CD4-positive, CD25-positive, alpha-beta regulatory T cell (primary cell): Measurements from ENCODE around the gene GOT1. TPM values are rescaled to one million over a fixed set of nuclear protein-coding genes. Genes with fewer than 3 reads are reported as not detected.
A peak's percentile ranks its signal among the peaks of the same experiment; 100 is the strongest.

Experiments used
- ATAC-seq, 2 donors: fragments of 150-1000 bp; cut with Tn5 transposase; one replicate each; pipeline ENCODE4 v1.10.0; 2021; ENCODE audit warnings: low read depth in 2 of 2, moderate number of reproducible peaks in 2 of 2, moderate library complexity in 1 of 2
- DNase-seq, 3 donors: peaks; one replicate each; pipeline versions ENCODE4 v3.0.0 to v3.0.0-alpha.2; 2012 to 2022; ENCODE audit warnings: mixed read lengths in 1 of 3
- H3K27ac ChIP-seq: one replicate; pipeline ENCODE4 v1.7.0; 2013; ENCODE audit warnings: mild to moderate bottlenecking, low read length; ENCODE audit not compliant: insufficient read depth, poor library complexity, severe bottlenecking
- H3K27me3 ChIP-seq: one replicate; pipeline ENCODE4 v1.7.0; 2013; ENCODE audit warnings: low read length; ENCODE audit not compliant: control insufficient read depth, insufficient read depth
- H3K36me3 ChIP-seq: one replicate; pipeline ENCODE4 v1.7.0; 2013; ENCODE audit warnings: mild to moderate bottlenecking, low read length, moderate library complexity; ENCODE audit not compliant: control insufficient read depth, insufficient read depth
- H3K4me1 ChIP-seq: 2 replicates; pipeline ENCODE4 v1.7.0; 2013; ENCODE audit warnings: mild to moderate bottlenecking, low read length; ENCODE audit not compliant: insufficient read depth, control insufficient read depth, poor library complexity, severe bottlenecking
- H3K4me3 ChIP-seq: one replicate; pipeline ENCODE4 v1.7.0; 2013; ENCODE audit warnings: low read depth, mild to moderate bottlenecking, low read length, moderate library complexity
- H3K9me3 ChIP-seq, 2 experiments: 1 replicate in 1 of 2; 2 replicates in 1 of 2; pipeline ENCODE4 v1.7.0; 2013; ENCODE audit warnings: low read length in 2 of 2, mild to moderate bottlenecking in 1 of 2, moderate library complexity in 1 of 2; ENCODE audit not compliant: control insufficient read depth in 2 of 2
- H3K27ac Mint-ChIP-seq, 3 donors: one replicate each; pipeline ENCODE4 v1.8.0; 2020 to 2022; ENCODE audit warnings: mild to moderate bottlenecking in 3 of 3, mixed read lengths in 3 of 3, moderate library complexity in 2 of 3
- H3K27me3 Mint-ChIP-seq: one replicate; pipeline ENCODE4 v1.8.0; 2022; ENCODE audit warnings: mild to moderate bottlenecking, mixed read lengths
- H3K36me3 Mint-ChIP-seq: one replicate; pipeline ENCODE4 v1.8.0; 2020; ENCODE audit warnings: mixed read lengths
- H3K4me1 Mint-ChIP-seq, 4 donors: one replicate each; pipeline ENCODE4 v1.8.0; 2020 to 2022; ENCODE audit warnings: mixed read lengths in 4 of 4, mild to moderate bottlenecking in 1 of 4
- H3K4me3 Mint-ChIP-seq, 4 donors: one replicate each; pipeline ENCODE4 v1.8.0; 2020 to 2022; ENCODE audit warnings: mild to moderate bottlenecking in 4 of 4, mixed read lengths in 4 of 4, moderate library complexity in 3 of 4
- H3K9me3 Mint-ChIP-seq, 7 donors: one replicate each; pipeline ENCODE4 v1.8.0; 2020 to 2022; ENCODE audit warnings: mixed read lengths in 7 of 7, mild to moderate bottlenecking in 3 of 7, moderate library complexity in 2 of 7
- polyA plus RNA-seq, 4 donors: library from polyadenylated mRNA; unstranded; fragments of 300-500 nt; fragmentation: Illumina TruSeq; gene quantifications; one replicate each; pipeline ENCODE4 v1.2.3, GENCODE V29; 2021
- total RNA-seq: library from RNA; stranded (reverse); gene quantifications from one replicate; pipeline ENCODE4 v1.2.3, GENCODE V29; 2022

Gene GOT1
- total and polyA plus RNA-seq, 5 donors from 2014 or later = 8.4 to 27.5 (median 19.6) TPM

DNA sequence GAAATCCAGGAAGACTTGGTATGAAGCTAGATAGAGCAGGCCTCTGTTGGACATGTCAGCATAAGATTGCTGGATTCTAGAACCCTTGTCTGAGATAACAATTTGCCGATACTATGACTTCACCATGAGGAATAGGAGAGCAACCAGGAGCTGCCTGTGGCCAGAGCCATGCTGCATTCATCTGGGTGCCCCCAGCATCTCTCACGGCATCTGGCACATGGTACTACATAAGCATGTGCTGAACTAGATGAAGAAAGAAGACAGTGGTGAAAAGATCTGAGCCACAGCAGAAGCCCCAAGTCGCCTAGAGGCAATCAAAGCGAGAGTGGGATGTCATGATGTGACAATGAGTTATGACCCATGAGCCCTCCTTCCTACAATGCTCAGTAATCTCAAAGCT is 19.5 kb downstream of the GOT1 start:
- Histone ChIP-seq H3K27ac (no peak overlapping the region), H3K4me3 (no peak overlapping the region), H3K4me1 (no peaks in the 10 kb centered on the region), H3K36me3 (peaks cover 9% of the 10 kb centered on the region), H3K9me3 (no peaks in the 10 kb centered on the region), H3K27me3 (no peaks in the 10 kb centered on the region)
- Mint-ChIP-seq H3K36me3 (peaks cover 43% of the 10 kb centered on the region), H3K9me3 (no peaks in the 10 kb centered on the region), H3K4me1 (peaks cover 0 to 10% (median 2%) of the 10 kb centered on the region in 4 donors), H3K4me3 (no peak overlapping the region), H3K27me3 (no peaks in the 10 kb centered on the region), H3K27ac (no peak overlapping the region)
- ATAC-seq = no peak
- no peak for DNase-seq

DNA sequence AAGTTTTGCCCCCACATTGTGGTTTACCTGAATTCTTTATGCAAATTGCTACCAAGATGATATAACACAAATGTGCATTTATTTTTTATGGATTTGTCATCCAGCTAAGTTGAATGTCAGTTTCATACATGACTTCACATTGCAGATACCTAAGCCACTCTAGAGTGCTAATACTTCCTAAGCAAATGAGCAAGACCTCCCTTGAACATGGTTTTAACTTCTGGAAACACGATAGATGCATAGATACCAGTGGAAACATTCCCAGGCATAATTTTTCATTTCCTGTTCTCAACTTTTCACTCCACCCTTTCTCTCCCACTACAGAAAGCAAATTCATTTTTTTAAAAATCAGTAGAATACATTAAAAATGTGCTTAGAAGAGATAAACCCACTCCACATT is 20.3 kb downstream of the GOT1 start:
- Mint-ChIP-seq H3K36me3 (peaks cover 50% of the 10 kb centered on the region), H3K27ac (no peak overlapping the region), H3K4me1 (peaks cover 0 to 10% (median 2%) of the 10 kb centered on the region in 4 donors), H3K4me3 (no peak overlapping the region), H3K27me3 (no peaks in the 10 kb centered on the region), H3K9me3 (no peaks in the 10 kb centered on the region)
- Histone ChIP-seq H3K36me3 (peaks cover 14% of the 10 kb centered on the region), H3K9me3 (no peaks in the 10 kb centered on the region), H3K4me1 (no peaks in the 10 kb centered on the region), H3K27ac (no peak overlapping the region), H3K27me3 (no peaks in the 10 kb centered on the region), H3K4me3 (no peak overlapping the region)
- ATAC-seq = no peak
- no peak for DNase-seq

DNA sequence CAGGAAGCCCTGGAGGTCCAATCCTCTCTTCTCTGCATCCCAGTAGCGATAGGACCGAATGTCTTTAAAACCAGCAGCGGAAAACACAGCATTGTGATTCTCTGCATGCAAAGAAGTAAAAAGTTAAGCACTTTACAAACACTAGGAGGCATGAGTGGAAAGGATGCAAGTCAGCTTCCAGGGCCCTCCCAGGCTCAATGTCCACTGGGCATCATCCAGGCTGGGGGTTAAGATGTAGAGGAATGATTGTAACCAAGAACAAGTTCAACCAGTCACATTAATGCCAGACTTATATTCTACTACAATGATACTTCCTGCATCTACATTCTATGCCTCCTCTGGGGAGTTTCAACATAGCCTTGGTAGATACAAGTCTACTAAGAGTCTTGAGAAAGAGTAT is 24.3 kb downstream of the GOT1 start:
- H3K27ac ChIP-seq = no peak overlapping the region
- Mint-ChIP-seq H3K36me3 (peaks cover 46% of the 10 kb centered on the region), H3K9me3 (no peaks in the 10 kb centered on the region), H3K27me3 (no peaks in the 10 kb centered on the region), H3K4me1 (peaks cover 0 to 3% (median 1%) of the 10 kb centered on the region in 4 donors), H3K4me3 (no peak overlapping the region), H3K27ac (no peak overlapping the region)
- H3K27me3 ChIP-seq = no peaks in the 10 kb centered on the region
- H3K4me3 ChIP-seq = no peak overlapping the region
- H3K4me1 ChIP-seq = no peaks in the 10 kb centered on the region
- no peaks in the 10 kb centered on the region for H3K9me3 ChIP-seq
- DNase-seq (no peak), ATAC-seq (no peak)
- H3K36me3 ChIP-seq = peaks cover 41% of the 10 kb centered on the region

DNA sequence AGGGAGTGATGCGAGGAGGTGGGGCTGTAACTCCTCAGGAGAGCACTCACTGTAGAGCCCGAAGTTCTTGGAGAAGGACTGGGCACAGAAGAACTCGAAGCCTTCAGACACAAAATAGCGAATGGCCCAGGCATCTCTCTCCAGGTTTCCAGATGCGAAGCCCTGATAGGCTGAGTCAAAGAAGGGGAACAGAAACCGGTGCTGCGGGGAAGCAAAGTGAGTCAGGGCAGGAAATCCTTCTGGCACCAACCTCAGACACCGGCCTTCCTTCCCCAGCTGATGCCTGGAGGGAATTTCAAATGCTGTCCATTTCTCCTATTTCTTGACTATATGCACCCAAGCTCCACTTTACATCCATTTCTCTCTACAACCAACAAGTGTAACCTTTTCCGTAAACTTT is 26.8 kb downstream of the GOT1 start:
- Histone ChIP-seq H3K27ac (no peak overlapping the region), H3K27me3 (no peaks in the 10 kb centered on the region), H3K36me3 (peaks cover 53% of the 10 kb centered on the region), H3K9me3 (no peaks in the 10 kb centered on the region), H3K4me1 (no peaks in the 10 kb centered on the region), H3K4me3 (no peak overlapping the region)
- peaks cover 50% of the 10 kb centered on the region for H3K36me3 Mint-ChIP-seq
- no peak overlapping the region for H3K27ac Mint-ChIP-seq
- DNase-seq = no peak
- H3K4me1 Mint-ChIP-seq = no peaks in the 10 kb centered on the region
- ATAC-seq = no peak
- no peak overlapping the region for H3K4me3 Mint-ChIP-seq
- no peaks in the 10 kb centered on the region for H3K27me3 Mint-ChIP-seq
- no peaks in the 10 kb centered on the region for H3K9me3 Mint-ChIP-seq

DNA sequence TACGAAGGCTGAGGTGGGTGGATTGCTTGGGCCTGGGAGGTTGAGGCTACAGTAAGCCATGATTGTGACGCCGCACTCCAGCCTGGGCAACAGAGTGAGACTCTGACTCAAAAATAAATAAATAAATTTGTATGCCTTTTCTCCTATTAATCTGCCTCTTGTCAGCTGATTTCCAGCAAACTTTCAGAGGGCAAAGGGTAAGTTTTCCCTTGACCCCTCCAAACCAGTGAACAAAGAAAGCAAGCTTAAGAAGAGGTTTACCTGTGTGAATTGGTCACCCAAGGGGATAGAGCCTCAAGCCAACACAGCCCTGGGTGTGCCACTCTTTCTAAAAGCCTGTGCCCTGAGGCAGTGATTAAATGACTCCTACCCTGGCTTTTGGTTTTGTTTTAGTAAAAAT is 30.8 kb downstream of the GOT1 start:
- Histone ChIP-seq H3K36me3 (peaks cover 54% of the 10 kb centered on the region), H3K27me3 (no peaks in the 10 kb centered on the region), H3K4me3 (no peak overlapping the region), H3K9me3 (no peaks in the 10 kb centered on the region), H3K4me1 (no peaks in the 10 kb centered on the region), H3K27ac (no peak overlapping the region)
- ATAC-seq (no peak), DNase-seq (no peak)
- no peak overlapping the region for H3K4me3 Mint-ChIP-seq
- no peak overlapping the region for H3K27ac Mint-ChIP-seq
- H3K27me3 Mint-ChIP-seq = no peaks in the 10 kb centered on the region
- peaks cover 24% of the 10 kb centered on the region for H3K36me3 Mint-ChIP-seq
- H3K9me3 Mint-ChIP-seq = no peaks in the 10 kb centered on the region
- peaks cover 0 to 5% (median 2%) of the 10 kb centered on the region in 4 donors for H3K4me1 Mint-ChIP-seq

- Mint-ChIP-seq H3K36me3 (peaks cover 15% of the 10 kb centered on the region), H3K4me3 (no peak overlapping the region), H3K9me3 (no peaks in the 10 kb centered on the region), H3K27ac (no peak overlapping the region), H3K27me3 (no peaks in the 10 kb centered on the region), H3K4me1 (peaks cover 0 to 10% (median 3%) of the 10 kb centered on the region in 4 donors)
- no peak for DNase-seq
- no peaks in the 10 kb centered on the region for H3K9me3 ChIP-seq
- ATAC-seq = no peak
- H3K4me1 ChIP-seq = no peaks in the 10 kb centered on the region
- no peak overlapping the region for H3K4me3 ChIP-seq
- H3K27ac ChIP-seq = no peak overlapping the region
- peaks cover 33% of the 10 kb centered on the region for H3K36me3 ChIP-seq
- H3K27me3 ChIP-seq = no peaks in the 10 kb centered on the region
These were observed 34.0 kb downstream of the GOT1 start for GRCh38 chr10:99396471-99396870.

GRCh38 chr10:99395750-99396445 is 34.5 kb downstream of the GOT1 start:
- Histone ChIP-seq H3K27ac (no peak overlapping the region), H3K4me3 (no peak overlapping the region), H3K36me3 (peaks cover 29% of the 10 kb centered on the region), H3K9me3 (no peaks in the 10 kb centered on the region), H3K27me3 (no peaks in the 10 kb centered on the region), H3K4me1 (no peaks in the 10 kb centered on the region)
- no peak for ATAC-seq
- peaks cover 0 to 10% (median 3%) of the 10 kb centered on the region in 4 donors for H3K4me1 Mint-ChIP-seq
- peaks cover 11% of the 10 kb centered on the region for H3K36me3 Mint-ChIP-seq
- no peak for DNase-seq
- H3K27me3 Mint-ChIP-seq = no peaks in the 10 kb centered on the region
- peak overlapping the region in 1 of 3 donors; percentile 63 for H3K27ac Mint-ChIP-seq
- no peaks in the 10 kb centered on the region for H3K9me3 Mint-ChIP-seq
- H3K4me3 Mint-ChIP-seq = no peak overlapping the region

DNA sequence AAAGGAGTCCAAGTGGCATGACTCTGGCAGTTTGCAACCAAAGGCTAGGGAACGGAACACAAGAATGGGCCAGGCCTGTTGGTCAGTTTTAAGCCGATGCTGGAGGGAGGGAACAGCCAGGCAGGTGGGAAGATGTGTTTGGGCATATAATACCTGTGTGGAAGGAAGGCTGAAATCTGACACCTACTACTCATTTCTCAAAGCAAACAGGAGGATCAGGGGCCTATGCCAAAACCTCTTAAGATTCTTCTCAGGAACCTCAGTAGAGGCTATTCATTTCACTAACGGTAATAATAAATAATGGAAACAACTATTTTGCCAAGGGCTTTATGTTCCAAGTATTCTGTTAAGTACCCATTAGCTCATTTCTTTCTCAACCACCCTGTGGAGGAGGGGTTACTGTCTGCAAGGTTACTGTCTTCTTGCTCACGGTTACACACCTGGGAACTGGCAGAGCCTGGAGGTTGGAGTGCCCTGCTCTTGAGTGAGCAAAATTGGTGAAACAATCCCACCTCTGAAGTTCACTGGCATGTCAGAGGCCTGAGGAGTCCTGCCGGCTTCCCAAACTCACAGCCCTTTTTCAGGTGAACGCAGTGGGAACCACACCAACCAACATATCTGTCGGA is 35.5 kb downstream of the GOT1 start:
- peaks cover 11% of the 10 kb centered on the region for H3K36me3 Mint-ChIP-seq
- peak overlapping the region in 2 of 3 donors; percentile 55 to 63 for H3K27ac Mint-ChIP-seq
- H3K9me3 ChIP-seq = no peaks in the 10 kb centered on the region
- peaks cover 26% of the 10 kb centered on the region for H3K36me3 ChIP-seq
- ATAC-seq = no peak
- peaks cover 0 to 10% (median 3%) of the 10 kb centered on the region in 4 donors for H3K4me1 Mint-ChIP-seq
- H3K4me3 Mint-ChIP-seq = no peak overlapping the region
- no peaks in the 10 kb centered on the region for H3K9me3 Mint-ChIP-seq
- H3K27me3 ChIP-seq = no peaks in the 10 kb centered on the region
- H3K27ac ChIP-seq = no peak overlapping the region
- DNase-seq = no peak
- peaks cover 7% of the 10 kb centered on the region for H3K27me3 Mint-ChIP-seq
- H3K4me3 ChIP-seq = no peak overlapping the region
- H3K4me1 ChIP-seq = no peaks in the 10 kb centered on the region
